Measurements from ENCODE around the gene EMSY.
A peak's percentile ranks its signal among the peaks of the same experiment; 100 is the strongest.

EMSY gene

GRCh38 chr11:76453248-76453647 is 8.4 kb downstream of the EMSY start:
- in situ Hi-C loops (cut with HindIII; ENCODE audit: low sequenced_read_pairs): no loop called here
- TF ChIP-seq, protein P1, sequence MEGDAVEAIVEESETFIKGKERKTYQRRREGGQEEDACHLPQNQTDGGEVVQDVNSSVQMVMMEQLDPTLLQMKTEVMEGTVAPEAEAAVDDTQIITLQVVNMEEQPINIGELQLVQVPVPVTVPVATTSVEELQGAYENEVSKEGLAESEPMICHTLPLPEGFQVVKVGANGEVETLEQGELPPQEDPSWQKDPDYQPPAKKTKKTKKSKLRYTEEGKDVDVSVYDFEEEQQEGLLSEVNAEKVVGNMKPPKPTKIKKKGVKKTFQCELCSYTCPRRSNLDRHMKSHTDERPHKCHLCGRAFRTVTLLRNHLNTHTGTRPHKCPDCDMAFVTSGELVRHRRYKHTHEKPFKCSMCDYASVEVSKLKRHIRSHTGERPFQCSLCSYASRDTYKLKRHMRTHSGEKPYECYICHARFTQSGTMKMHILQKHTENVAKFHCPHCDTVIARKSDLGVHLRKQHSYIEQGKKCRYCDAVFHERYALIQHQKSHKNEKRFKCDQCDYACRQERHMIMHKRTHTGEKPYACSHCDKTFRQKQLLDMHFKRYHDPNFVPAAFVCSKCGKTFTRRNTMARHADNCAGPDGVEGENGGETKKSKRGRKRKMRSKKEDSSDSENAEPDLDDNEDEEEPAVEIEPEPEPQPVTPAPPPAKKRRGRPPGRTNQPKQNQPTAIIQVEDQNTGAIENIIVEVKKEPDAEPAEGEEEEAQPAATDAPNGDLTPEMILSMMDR (IDR thresholded peaks at IDR 0.05; ENCODE audit: low read depth, low read length): no peak
- no peak for DNase-seq (ENCODE audit: low read depth, low spot score)
- no peak overlapping the region for H3K4me3 ChIP-seq (ENCODE audit: low read depth, low read length)

DNA sequence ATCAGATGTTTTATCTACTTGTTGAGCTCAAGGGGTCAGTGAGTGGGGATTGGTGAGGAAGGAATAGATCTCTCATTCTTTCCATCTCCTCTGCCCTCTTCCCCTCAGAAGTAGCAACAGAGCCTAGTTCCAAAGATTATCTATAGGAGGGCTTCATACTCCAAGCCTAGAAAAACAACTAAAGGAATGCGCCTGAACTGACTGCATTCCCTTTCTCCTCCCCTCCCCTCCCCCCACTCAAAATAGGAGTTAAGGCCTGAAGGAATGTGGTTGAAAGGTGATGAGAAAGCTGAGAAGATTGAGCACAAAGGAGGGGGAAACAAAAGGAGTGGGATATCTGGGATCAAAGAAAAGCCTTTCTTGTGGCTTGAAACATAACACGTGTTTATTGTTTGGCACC is 10.5 kb downstream of the EMSY start:
- TF ChIP-seq, protein P1 (IDR thresholded peaks at IDR 0.05; ENCODE audit: low read depth, low read length): no peak
- in situ Hi-C loops (cut with HindIII; ENCODE audit: low sequenced_read_pairs): no loop called here
- DNase-seq (ENCODE audit: low read depth, low spot score): peak; percentile 17
- H3K4me3 ChIP-seq (ENCODE audit: low read depth, low read length): no peak overlapping the region

GRCh38 chr11:76455931-76456330 is 11.1 kb downstream of the EMSY start:
- in situ Hi-C loops (cut with HindIII; ENCODE audit: low sequenced_read_pairs): no loop called here

DNA sequence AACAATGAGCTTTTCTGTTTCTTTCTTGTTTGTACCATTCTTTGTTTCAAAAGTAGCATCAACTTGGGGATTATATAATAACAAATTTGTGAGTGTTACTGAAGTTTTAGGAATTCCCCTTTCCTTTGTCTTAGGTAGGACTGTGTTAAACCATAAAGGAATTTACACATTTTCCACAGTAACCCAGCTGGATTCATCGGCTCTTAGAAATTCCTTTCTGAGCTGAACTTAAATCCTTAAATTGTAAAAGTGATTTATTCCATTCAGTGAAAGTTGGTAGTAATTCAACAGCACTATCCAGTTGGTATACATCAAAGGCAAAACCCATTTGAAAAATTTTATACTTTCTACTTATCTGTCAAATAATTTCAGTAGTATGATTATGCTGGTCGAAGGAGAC is 11.8 kb downstream of the EMSY start:
- TF ChIP-seq, protein P1 (IDR thresholded peaks at IDR 0.05; ENCODE audit: low read depth, low read length): no peak
- DNase-seq (ENCODE audit: low read depth, low spot score): no peak
- H3K4me3 ChIP-seq (ENCODE audit: low read depth, low read length): no peak overlapping the region
- in situ Hi-C loops (cut with HindIII; ENCODE audit: low sequenced_read_pairs): no loop called here

More at GRCh38 chr11:76455931-76456330, 11.1 kb downstream of the EMSY start:
- TF ChIP-seq, protein P1 (IDR thresholded peaks at IDR 0.05; ENCODE audit: low read depth, low read length): no peak
- H3K4me3 ChIP-seq (ENCODE audit: low read depth, low read length): no peak overlapping the region
- no peak for DNase-seq (ENCODE audit: low read depth, low spot score)

DNA sequence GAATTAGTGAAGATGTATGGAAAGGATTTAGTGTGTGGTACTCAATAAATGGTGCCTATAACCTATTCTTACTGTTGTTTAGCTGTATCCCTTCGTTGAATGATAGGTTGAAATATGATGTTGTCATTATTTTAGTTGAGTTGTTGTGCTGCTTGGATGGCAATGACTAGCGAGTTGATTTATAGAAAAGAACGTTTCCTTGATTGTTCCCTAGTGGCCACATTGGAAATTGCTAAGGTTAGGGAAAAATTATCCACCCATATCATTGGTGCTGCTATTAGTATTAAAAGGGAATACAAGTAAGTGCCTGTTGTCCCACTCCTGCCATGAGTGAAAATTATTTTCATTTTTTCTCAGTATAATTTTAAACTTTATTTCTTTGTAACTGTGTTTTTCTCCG is 14.5 kb downstream of the EMSY start:
- no peak for DNase-seq (ENCODE audit: low read depth, low spot score)

GRCh38 chr11:76459846-76460245 is 15.0 kb downstream of the EMSY start:
- no peak for DNase-seq (ENCODE audit: low read depth, low spot score)
- in situ Hi-C loops (cut with HindIII; ENCODE audit: low sequenced_read_pairs): no loop called here
- H3K4me3 ChIP-seq (ENCODE audit: low read depth, low read length): no peak overlapping the region
- TF ChIP-seq, protein P1 (IDR thresholded peaks at IDR 0.05; ENCODE audit: low read depth, low read length): no peak

More for the DNA sequence above, 14.5 kb downstream of the EMSY start:
- H3K4me3 ChIP-seq (ENCODE audit: low read depth, low read length): no peak overlapping the region
- in situ Hi-C loops (cut with HindIII; ENCODE audit: low sequenced_read_pairs): no loop called here
- TF ChIP-seq, protein P1 (IDR thresholded peaks at IDR 0.05; ENCODE audit: low read depth, low read length): peak; percentile 45

- TF ChIP-seq, protein P1 (IDR thresholded peaks at IDR 0.05; ENCODE audit: low read depth, low read length): no peak
- DNase-seq (ENCODE audit: low read depth, low spot score): no peak
- in situ Hi-C loops (cut with HindIII; ENCODE audit: low sequenced_read_pairs): no loop called here
- H3K4me3 ChIP-seq (ENCODE audit: low read depth, low read length): no peak overlapping the region
These were observed 17.5 kb downstream of the EMSY start for GRCh38 chr11:76462317-76462716.
